Fibroblast of upper back skin (primary cell): ENCODE results near the gene FGD6.
"Not testable (repeated sequence)": the region's sequence is repeated elsewhere in the genome, so short reads cannot be mapped to it uniquely, and the experiment has no call there.

ENCODE experiments used
- DNase-seq: peaks from one replicate; pipeline ENCODE4 v3.0.0-alpha.2; 2013

FGD6 gene

GRCh38 chr12:95118138-95118787 lies 99.0 kb downstream of the FGD6 start:
- peak; percentile 93 for DNase-seq

- peak; percentile 81 for DNase-seq
Measured at GRCh38 chr12:95117178-95117599, 100.1 kb downstream of the FGD6 start.

- DNase-seq, result no peak
Measured at GRCh38 chr12:95116773-95117172, 100.5 kb downstream of the FGD6 start.

- no peak for DNase-seq
Measured at GRCh38 chr12:95116341-95116740, 100.9 kb downstream of the FGD6 start.

GRCh38 chr12:95115641-95116040 lies 101.6 kb downstream of the FGD6 start:
- DNase-seq, result no peak

DNA sequence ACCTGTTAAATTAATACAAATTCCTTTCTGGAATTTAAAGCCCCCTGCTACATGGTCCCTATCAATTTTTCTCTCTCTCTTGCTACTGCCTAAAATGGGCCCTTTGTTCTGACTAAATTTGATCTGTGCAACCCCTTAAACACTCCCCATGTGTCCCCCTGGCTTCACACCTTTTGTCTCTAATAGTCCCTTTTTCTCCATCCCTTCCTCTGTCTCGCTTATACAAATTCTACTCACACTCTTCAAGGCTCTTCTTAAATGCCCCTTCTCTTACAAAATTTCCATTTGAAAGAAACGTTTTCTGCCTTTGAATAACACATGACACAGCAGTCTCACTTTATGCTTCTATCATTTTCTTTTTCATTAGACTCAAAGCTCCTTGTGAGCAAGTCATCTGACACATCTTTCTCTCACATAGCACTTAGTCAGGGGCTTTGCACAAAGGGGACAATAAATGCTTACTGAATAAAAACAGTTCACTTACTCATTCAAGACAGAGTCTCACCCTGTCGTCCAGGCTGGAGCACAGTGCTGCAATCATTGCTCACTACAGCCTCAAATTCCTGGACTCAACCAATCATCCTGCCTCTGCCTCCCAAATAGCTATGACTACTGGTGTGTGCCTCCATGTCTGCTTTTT lies 102.4 kb downstream of the FGD6 start:
- peak; percentile 12 for DNase-seq

GRCh38 chr12:95107362-95107761 lies 109.9 kb downstream of the FGD6 start:
- DNase-seq, result no peak

DNA sequence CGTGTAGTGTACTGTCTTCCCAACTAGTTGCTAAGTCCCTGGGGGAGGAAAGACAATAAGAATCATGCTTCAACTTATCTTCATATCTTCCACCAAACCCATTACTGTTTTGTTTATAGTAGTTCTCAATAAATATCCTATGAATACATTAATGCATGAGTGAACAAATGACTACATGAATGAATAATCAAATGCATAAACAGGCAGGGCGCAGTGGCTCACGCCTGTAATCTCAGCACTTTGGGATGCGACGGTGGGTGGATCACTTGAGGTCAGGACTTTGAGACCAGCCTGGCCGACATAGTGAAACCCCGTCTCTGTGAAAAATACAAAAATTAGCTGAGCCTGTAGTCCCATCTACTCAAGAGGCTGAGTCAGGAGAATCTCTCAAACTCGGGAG lies 111.7 kb downstream of the FGD6 start:
- DNase-seq, result no peak

DNA sequence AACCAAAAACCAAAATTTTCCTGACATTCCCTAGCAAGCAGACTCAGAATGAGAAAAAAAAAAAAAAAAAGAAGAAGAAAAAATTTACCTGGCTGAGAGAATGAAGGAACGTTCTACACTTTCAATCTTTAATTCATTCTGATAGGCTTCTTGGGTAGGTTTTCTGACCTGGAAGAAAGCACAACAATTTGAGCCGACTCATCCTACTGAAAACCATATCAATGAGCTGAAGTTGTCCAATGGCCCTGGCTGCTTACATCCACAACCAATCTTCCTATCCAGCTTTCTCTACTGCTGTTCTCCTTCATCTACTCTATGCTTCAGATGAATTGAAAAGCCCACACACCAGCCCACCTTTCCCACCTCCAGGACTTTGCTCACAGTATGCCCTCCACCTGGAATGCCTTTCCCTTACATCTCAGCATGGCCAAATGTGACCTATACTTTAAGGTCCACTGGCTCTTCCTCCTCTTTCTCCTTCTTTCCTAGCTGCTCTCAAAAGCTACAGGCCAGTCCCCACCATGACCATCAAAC lies 112.3 kb downstream of the FGD6 start:
- DNase-seq, result no peak

GRCh38 chr12:95102916-95103671 lies 114.2 kb downstream of the FGD6 start:
- DNase-seq, result peak; percentile 77

GRCh38 chr12:95101957-95102356 lies 115.3 kb downstream of the FGD6 start:
- not testable (repeated sequence) for DNase-seq

GRCh38 chr12:95100264-95101190 lies 116.7 kb downstream of the FGD6 start:
- DNase-seq, result no peak

DNA sequence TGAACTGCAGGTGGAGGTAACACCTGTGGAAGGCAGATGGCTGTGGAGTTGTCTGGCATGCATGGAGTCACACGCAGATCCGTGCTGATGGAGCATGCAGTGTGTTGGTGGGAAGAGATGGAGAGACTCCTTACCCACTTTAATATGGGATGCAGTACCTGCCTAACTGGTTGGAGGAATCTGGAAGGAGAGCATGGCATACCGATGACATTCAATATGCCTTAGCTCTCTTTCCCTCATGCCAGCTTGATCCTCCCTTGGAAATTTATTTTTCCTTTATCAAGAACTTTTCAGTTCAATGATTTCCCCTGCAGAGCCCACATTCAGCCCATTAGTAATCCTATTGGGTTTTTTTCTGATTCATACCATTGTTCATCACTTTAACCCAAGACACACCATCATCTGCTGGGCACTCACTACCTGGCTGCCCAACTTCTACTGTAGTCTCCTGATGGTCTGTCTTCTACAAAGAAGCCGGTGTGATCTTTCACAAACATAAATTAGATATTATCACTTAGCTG lies 117.9 kb downstream of the FGD6 start:
- no peak for DNase-seq

DNA sequence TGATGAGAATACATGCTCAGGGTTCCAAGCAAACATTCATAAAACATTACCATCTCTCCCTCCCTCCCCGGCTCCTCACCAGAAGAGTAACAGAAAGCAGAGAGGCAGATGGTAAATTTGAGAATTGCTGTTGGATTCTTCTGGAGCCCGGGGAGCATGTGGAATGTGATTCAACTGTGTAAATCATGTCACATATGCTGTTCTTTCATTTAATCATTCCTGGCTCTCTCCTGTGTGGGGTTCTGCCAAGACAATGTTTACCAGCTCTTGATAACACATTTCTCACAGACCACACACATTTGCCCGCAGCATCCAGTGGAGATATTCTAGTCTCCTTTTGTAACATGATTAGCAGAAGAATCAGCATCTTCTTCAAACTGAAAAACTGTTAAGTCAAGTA lies 120.4 kb downstream of the FGD6 start:
- peak; percentile 85 for DNase-seq

- DNase-seq, result no peak
Measured at GRCh38 chr12:95096378-95096777, 120.9 kb downstream of the FGD6 start.

- not testable (repeated sequence) for DNase-seq
Measured at GRCh38 chr12:95095866-95096265, 121.4 kb downstream of the FGD6 start.

DNA sequence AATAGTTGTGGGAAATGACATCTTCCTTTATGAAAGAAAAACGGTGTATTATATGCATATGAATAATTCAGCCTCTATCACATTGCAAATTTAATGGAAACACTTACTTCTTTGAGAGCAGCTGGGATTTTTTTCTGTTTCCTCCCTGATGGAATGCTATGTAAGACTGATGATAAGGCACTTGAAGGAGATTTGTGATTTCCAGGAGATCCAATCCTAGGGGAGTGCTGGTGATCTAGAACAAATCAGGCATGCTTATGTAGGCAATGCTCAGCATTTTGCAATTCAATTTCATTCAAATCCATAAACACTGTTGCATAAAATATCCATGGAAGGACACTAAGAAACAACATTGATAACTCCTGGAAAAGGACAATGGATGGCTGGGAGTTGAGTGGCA lies 127.8 kb downstream of the FGD6 start:
- DNase-seq, result no peak

DNA sequence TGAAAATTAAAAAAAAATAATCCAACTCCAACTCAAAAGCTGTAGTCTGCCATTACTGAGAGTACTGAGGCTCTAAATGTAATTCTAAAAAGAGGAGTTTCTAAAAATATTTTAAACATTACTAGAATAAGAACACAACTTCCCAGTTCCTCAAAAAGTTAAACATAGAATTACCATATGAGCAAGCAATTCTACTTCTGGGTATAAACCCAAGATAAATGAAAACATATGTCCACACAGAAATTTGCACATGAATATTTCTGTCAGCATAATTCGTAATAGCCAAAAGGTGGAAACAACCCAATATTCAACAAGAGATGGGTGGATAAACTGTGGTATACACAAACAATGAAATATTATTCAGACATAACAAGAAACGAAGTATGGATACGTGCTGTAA lies 128.9 kb downstream of the FGD6 start:
- DNase-seq, result peak; percentile 38

DNA sequence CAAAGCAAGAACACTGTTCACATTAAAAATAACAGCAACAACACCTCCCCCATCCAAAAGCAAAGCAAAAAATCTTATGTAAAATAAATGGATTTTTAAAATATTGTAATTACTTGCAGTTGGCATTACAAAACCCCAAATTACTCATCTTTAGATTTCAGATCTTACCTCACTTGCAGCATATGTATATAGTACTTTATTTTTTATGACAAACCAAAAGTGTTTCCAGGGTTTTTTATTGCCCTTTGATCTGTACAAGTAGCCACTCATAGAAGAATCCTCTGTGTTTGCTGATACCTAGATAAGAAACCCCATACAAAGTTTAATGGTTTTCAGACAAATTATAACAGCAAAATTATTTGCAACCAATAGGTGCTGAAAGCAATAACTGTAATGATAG lies 131.7 kb downstream of the FGD6 start:
- DNase-seq, result no peak

- DNase-seq, result peak; percentile 80
Measured at GRCh38 chr12:95083938-95084337, 133.3 kb downstream of the FGD6 start.

- peak; percentile 23 for DNase-seq
Measured at GRCh38 chr12:95083471-95083870, 133.8 kb downstream of the FGD6 start.

DNA sequence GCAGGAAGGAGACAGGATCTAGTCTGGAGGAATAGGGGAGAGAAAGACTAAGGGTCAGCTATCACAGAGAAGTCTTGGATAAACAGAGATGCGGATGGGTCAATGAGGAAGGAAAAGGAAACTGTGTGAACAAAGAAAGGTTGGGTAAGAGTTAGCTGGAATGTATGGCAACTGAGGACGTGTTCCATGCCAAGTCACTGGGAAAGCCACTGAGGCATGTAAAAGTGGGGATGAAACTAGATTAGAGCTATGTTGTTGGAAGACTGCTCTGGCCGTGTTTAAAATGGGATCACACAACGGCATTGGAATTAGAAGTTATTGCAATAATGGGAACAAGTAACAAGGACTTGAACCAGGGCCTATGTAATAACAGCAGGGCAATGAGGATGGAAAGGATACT lies 139.9 kb downstream of the FGD6 start:
- DNase-seq, result no peak
